Measurements from ENCODE around the gene HAVCR1.
"Not testable (repeated sequence)": the region's sequence is repeated elsewhere in the genome, so short reads cannot be mapped to it uniquely, and the experiment has no call there.

HAVCR1 gene

DNA sequence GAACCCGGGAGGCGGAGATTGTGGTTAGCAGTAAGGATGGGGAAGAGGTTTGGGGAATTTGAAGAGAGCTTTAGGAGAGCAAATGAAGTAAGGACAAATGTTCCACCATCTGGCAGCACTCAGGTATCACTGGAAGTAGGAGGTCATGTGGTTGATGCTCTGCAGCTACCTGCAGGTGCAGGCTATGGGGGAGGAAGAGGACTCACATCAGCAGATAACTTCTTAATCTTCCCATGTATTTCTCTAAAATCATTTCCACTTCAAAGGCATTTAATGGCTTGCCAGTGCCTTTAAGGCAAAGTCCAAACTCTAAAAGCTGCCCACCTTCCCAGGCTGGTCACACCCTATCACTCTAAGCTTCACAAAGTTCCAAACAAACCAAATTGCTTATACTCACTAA is 8.1 kb upstream of the HAVCR1 start:
- no peak for DNase-seq (ENCODE audit: low read depth)
- TF ChIP-seq, protein P1, sequence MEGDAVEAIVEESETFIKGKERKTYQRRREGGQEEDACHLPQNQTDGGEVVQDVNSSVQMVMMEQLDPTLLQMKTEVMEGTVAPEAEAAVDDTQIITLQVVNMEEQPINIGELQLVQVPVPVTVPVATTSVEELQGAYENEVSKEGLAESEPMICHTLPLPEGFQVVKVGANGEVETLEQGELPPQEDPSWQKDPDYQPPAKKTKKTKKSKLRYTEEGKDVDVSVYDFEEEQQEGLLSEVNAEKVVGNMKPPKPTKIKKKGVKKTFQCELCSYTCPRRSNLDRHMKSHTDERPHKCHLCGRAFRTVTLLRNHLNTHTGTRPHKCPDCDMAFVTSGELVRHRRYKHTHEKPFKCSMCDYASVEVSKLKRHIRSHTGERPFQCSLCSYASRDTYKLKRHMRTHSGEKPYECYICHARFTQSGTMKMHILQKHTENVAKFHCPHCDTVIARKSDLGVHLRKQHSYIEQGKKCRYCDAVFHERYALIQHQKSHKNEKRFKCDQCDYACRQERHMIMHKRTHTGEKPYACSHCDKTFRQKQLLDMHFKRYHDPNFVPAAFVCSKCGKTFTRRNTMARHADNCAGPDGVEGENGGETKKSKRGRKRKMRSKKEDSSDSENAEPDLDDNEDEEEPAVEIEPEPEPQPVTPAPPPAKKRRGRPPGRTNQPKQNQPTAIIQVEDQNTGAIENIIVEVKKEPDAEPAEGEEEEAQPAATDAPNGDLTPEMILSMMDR (conservative IDR thresholded peaks at IDR 0.05; ENCODE audit: low read depth, low read length): no peak
- no peak overlapping the region for H3K4me3 ChIP-seq (ENCODE audit: low read depth, low read length)

DNA sequence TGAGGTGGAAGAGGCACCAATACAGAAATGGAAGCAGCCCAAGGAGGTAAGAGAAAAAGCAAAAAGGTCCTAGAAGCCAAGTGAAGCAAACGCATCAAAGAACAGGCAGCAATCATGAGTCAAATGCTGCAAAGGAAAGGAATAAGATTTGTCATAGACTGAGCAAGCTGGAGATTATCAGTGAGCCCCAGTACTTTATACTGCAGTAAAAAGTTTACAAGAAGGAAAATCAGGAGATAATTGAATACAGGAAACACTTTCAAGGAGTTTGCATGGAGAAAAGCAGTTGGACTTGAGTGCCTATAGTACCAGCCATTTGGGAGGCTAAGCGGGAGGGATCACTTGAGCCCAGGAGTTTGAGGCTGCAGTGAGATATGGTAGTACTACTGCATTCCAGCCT is 7.2 kb upstream of the HAVCR1 start:
- TF ChIP-seq, protein P1 (conservative IDR thresholded peaks at IDR 0.05; ENCODE audit: low read depth, low read length): no peak
- no peak overlapping the region for H3K4me3 ChIP-seq (ENCODE audit: low read depth, low read length)
- no peak for DNase-seq (ENCODE audit: low read depth)

DNA sequence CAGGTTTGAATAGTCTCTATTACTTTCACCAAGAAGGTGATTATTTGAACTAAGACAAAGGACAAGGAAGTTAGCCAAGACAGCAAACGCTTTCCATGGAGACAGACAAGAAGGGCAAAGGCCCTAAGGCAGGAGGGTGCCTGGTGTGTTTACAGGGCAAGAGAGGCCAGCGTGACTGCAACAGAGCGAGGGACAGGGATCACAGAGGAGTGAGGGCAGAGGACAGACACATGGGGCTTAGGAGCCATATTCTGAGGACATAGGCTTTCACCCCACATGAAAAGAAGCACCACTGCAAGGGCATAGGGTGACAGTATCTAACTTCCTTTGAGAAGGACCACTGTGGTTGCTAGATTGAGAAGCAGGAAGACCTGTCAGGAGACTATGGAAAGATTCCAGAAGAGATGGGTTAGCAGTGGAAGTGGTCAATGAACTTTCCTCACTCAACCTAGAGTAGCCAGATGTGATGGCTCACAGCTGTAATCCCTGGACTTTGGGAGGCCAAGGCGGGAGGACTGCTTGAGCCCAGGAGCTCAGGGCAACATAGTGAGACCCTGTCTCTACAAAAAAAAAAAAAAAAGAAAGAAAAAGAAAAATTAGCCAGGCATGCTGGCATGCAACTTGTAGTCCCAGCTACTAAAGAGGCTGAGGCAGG is 5.0 kb upstream of the HAVCR1 start:
- TF ChIP-seq, protein P1 (conservative IDR thresholded peaks at IDR 0.05; ENCODE audit: low read depth, low read length): no peak

DNA sequence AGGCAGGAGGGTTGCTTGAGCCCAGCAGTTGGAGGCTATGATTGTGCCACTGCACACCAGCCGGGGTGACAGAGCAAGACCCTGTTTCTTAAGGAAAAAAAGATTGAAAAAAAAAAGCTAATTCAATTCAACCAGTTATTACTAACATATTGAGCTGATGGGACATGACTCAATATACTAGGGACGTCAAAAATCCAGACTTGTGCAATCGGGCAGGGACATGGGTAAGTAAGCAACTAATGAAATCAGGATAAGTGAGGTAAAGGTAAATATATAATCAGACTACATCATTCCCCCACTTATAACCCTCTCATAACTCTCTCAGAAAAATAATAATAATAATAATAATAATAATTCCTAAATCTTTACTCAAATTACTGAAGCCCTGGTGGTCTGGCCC is 975 bp upstream of the HAVCR1 start:
- TF ChIP-seq, protein P1 (conservative IDR thresholded peaks at IDR 0.05; ENCODE audit: low read depth, low read length): no peak
- no peak overlapping the region for H3K4me3 ChIP-seq (ENCODE audit: low read depth, low read length)
- no peak for DNase-seq (ENCODE audit: low read depth)

More for the DNA sequence above, 5.0 kb upstream of the HAVCR1 start:
- DNase-seq (ENCODE audit: low read depth): no peak
- H3K4me3 ChIP-seq (ENCODE audit: low read depth, low read length): no peak overlapping the region

DNA sequence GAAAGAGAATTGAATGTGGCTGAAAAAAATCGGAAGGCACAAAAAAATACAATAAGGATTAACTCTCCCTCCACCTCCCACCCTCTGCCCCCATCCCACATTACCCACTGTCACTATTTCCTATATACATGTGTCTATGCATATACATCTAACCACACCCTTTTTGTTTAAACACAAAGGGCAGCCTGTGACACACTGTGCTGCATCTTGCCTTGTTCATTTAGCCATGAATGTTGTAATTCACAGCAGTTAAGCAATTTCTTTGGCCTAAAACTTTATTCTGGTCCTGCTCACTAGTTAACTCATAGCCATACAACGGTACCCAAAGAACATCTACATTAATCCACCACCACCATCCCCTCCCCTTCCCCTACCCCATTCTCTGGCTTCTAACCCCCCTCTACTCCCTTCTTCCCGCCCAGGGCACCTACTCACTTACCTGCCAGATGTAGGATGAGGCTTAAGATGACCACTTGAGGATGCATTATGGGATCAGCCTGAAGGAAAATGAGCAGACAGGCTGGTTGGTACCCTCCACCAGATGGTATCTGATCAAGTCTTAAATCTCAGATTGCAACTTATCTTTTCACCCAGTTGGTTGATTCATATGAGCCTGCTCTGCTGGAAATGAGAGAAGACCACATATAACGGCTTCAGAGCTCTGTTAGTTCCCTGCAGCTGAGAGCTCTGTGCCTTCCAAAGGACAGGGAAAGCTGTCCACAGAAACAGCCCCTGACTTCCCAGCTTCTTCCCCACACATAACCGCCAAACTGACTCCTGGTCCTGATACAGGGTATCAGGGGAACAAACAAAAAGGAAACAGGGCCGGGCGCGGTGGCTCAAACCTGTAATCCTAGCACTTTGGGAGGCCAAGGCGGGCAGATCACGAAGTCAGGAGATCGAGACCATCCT is 1.2 kb downstream of the HAVCR1 start:
- TF ChIP-seq, protein P1 (conservative IDR thresholded peaks at IDR 0.05; ENCODE audit: low read depth, low read length): no peak
- H3K4me3 ChIP-seq (ENCODE audit: low read depth, low read length): no peak overlapping the region
- DNase-seq (ENCODE audit: low read depth): no peak

DNA sequence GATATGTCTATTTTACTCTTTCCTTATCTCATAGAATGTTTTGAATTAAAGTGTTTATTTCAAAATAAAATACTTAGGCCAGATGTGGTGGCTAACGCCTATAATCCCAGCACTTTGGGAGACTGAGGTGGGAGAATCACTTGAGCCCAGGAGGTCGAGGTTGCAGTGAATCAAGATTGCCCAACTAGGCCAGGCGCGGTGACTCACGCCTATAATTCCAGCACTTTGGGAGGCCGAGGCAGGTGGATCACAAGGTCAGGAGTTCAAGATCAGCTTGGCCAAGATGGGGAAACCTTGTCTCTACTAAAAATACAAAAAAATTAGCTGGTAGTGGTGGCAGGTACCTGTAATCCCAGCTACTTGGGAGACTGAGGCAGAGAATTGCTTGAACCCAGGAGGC is 2.1 kb downstream of the HAVCR1 start:
- not testable (repeated sequence) for H3K4me3 ChIP-seq (ENCODE audit: low read depth, low read length); DNase-seq (ENCODE audit: low read depth)

DNA sequence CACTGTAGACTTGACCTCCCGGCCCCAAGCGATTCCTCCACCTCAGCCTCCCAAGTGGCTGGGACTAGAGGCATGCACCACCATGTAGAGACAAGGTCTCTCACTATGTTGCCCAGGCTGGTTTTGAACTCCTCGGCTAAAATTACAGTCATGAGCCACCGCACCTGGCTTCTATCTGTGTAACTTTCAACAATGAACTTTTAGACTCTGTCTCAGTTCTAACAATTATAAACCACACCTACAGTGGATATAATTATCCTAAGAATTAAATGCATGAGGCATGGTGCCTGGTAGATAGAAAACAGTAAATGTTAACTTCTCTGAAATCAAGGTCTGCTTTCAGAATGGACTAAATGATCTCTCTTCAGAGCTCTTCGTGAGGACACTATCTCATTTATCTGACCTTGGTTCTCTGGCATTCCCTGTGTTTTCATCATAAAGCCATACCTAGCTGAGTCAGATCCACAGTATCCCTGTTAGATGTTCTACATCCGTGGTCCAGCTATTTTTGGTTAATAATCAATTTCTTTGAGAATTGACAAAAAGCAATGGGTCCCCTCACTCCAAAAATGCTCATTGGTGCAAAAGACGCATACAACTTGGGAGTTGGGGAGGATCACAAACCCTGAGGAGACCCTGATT is 7.2 kb downstream of the HAVCR1 start:
- TF ChIP-seq, protein P1 (conservative IDR thresholded peaks at IDR 0.05; ENCODE audit: low read depth, low read length): no peak
- no peak overlapping the region for H3K4me3 ChIP-seq (ENCODE audit: low read depth, low read length)
- no peak for DNase-seq (ENCODE audit: low read depth)

Data from choroid plexus epithelial cell (primary cell).